HCT116 (cell line): ENCODE measurements around the gene GSAP. TPM values are rescaled to one million over a fixed set of nuclear protein-coding genes. Genes with fewer than 3 reads are reported as not detected.

Experiments
- ATAC-seq: fragments of 200-7000 bp; cut with Tn5 transposase; 2 replicates; pipeline ENCODE4 v1.9.1; 2020; ENCODE audit warnings: mild to moderate bottlenecking, moderate library complexity
- BruUV-seq: library from RNA; stranded (reverse); fragments of 400-500 nt; replicated peaks from 2 replicates; lab custom pipeline; 2021; lab: Mats Ljungman, UMichigan
- CTCF ChIA-PET: fragments of 300-600 bp; sonication (Branson Sonifier 250); formaldehyde crosslinking; loops from one replicate; lab custom pipeline; 2021; ENCODE audit warnings: antibody characterized with exemption; lab: Charles Lee
- POLR2A ChIA-PET: fragments of 300-600, 350-600 bp; sonication (Branson Sonifier 250); formaldehyde crosslinking; loops from one replicate; lab custom pipeline; 2021; ENCODE audit warnings: antibody characterized with exemption; lab: Charles Lee
- RAD21 ChIA-PET, 2 experiments: fragments of 300-600 bp; sonication (Branson Sonifier 250); formaldehyde crosslinking; loops; one replicate each; lab custom pipeline; 2023; ENCODE audit warnings: low total read pairs in 2 of 2; ENCODE audit not compliant: uncharacterized antibody in 2 of 2, unreplicated experiment in 2 of 2, low non-redundant PET in 1 of 2; lab: Charles Lee
- DNase-seq: peaks from one replicate; pipeline ENCODE4 v3.0.0-alpha.2; 2010; ENCODE audit warnings: low read depth, low spot score
- H2AFZ ChIP-seq: fragments of 200-600 bp; shearing (Covaris generic), sonication (generic); 2 replicates; pipeline ENCODE4 v1.6.1; 2017; ENCODE audit warnings: low read depth, mixed run types, mixed read lengths, antibody characterized with exemption, low read length; ENCODE audit not compliant: poor library complexity, severe bottlenecking
- H3K27ac ChIP-seq: 2 replicates; pipeline ENCODE4 v1.5.1; 2012; ENCODE audit warnings: low read depth, low read length
- H3K27me3 ChIP-seq: fragments of 200-600 bp; sonication (generic); 2 replicates; pipeline ENCODE4 v1.6.1; 2016; ENCODE audit warnings: mixed run types, low read length, mixed read lengths; ENCODE audit not compliant: insufficient read depth
- H3K36me3 ChIP-seq, 2 experiments: fragments of 200-500 bp in 1 of 2; fragments of 200-600 bp in 1 of 2; sonication (Bioruptor generic) in 1 of 2; sonication (generic) in 1 of 2; 2 replicates each; pipeline versions ENCODE4 v1.5.1 to v1.6.1; 2014 to 2016; ENCODE audit warnings: low read length in 2 of 2, inconsistent platforms in 1 of 2, mixed read lengths in 1 of 2, mixed run types in 1 of 2; ENCODE audit not compliant: insufficient read depth in 2 of 2, control insufficient read depth in 1 of 2
- H3K4me1 ChIP-seq, 2 experiments: fragments of 200-600 bp in 1 of 2; sonication (generic) in 1 of 2; 2 replicates each; pipeline versions ENCODE4 v1.5.1 to v1.6.1; 2012 to 2017; ENCODE audit warnings: low read length in 2 of 2, inconsistent platforms in 1 of 2, mild to moderate bottlenecking in 1 of 2, mixed read lengths in 1 of 2, mixed run types in 1 of 2, moderate library complexity in 1 of 2; ENCODE audit not compliant: insufficient read depth in 2 of 2, control insufficient read depth in 1 of 2
- H3K4me2 ChIP-seq: fragments of 200-600 bp; sonication (generic); 2 replicates; pipeline ENCODE4 v1.6.1; 2017; ENCODE audit warnings: mixed run types, low read length, mixed read lengths
- H3K4me3 ChIP-seq, 2 experiments: fragments of 200-600 bp in 1 of 2; sonication (generic) in 1 of 2; replicated peaks in 1 of 2; 2 replicates each; pipeline ENCODE4 v1.5.1; 2011 to 2016; ENCODE audit warnings: low read length in 2 of 2, control low read depth in 1 of 2, low read depth in 1 of 2, mild to moderate bottlenecking in 1 of 2, mixed read lengths in 1 of 2, mixed run types in 1 of 2
- H3K79me2 ChIP-seq: fragments of 200-600 bp; sonication (generic); 2 replicates; pipeline ENCODE4 v1.6.1; 2017; ENCODE audit warnings: mild to moderate bottlenecking, mixed run types, low read length, moderate library complexity, mixed read lengths; ENCODE audit not compliant: insufficient read depth
- H3K9ac ChIP-seq: fragments of 200-600 bp; sonication (generic); 2 replicates; pipeline ENCODE4 v1.6.1; 2016; ENCODE audit warnings: low read length, mixed read lengths
- H3K9me2 ChIP-seq: fragments of 200-600 bp; sonication (generic), shearing (Covaris generic); 2 replicates; pipeline ENCODE4 v1.6.1; 2017; ENCODE audit warnings: mixed run types, mild to moderate bottlenecking, moderate library complexity; ENCODE audit not compliant: insufficient read depth
- H3K9me3 ChIP-seq, 2 experiments: fragments of 200-500 bp in 1 of 2; fragments of 200-600 bp in 1 of 2; sonication (Bioruptor generic) in 1 of 2; sonication (generic) in 1 of 2; 2 replicates each; pipeline ENCODE4 v1.6.1; 2014 to 2017; ENCODE audit warnings: low read length in 2 of 2, mixed read lengths in 2 of 2, inconsistent platforms in 1 of 2, low read depth in 1 of 2, mild to moderate bottlenecking in 1 of 2, mixed run types in 1 of 2, moderate library complexity in 1 of 2; ENCODE audit not compliant: control insufficient read depth in 1 of 2, insufficient read depth in 1 of 2
- H4K20me1 ChIP-seq: fragments of 200-600 bp; sonication (generic), shearing (Covaris generic); 2 replicates; pipeline ENCODE4 v1.6.1; 2017; ENCODE audit warnings: mixed run types, mild to moderate bottlenecking, moderate library complexity; ENCODE audit not compliant: insufficient read depth
- ATF3 ChIP-seq: IDR thresholded peaks from 2 replicates; pipeline ENCODE4 v1.6.1; 2012
- CBX3 ChIP-seq: IDR thresholded peaks from 2 replicates; pipeline ENCODE4 v1.6.1; 2012; ENCODE audit warnings: low read depth
- EGR1 ChIP-seq: IDR thresholded peaks from 2 replicates; pipeline ENCODE4 v1.6.1; 2012; ENCODE audit warnings: low read depth
- ELF1 ChIP-seq: IDR thresholded peaks from 2 replicates; pipeline ENCODE4 v1.6.1; 2012; ENCODE audit warnings: low read depth, borderline replicate concordance
- EZH2 ChIP-seq: fragments of 200-600 bp; sonication (generic); IDR thresholded peaks from 2 replicates; pipeline ENCODE4 v1.6.1; 2017; ENCODE audit warnings: antibody characterized with exemption, mixed run types
- POLR2A ChIP-seq: IDR thresholded peaks from 2 replicates; pipeline ENCODE4 v1.7.0; 2011; ENCODE audit warnings: borderline replicate concordance; ENCODE audit not compliant: insufficient read depth, insufficient read length; ENCODE audit errors: extremely low read depth
- REST ChIP-seq: IDR thresholded peaks from 2 replicates; pipeline ENCODE4 v1.6.1; 2012; ENCODE audit warnings: low read depth
- SIN3A ChIP-seq: IDR thresholded peaks from 2 replicates; pipeline ENCODE4 v1.6.1; 2012; ENCODE audit warnings: low read depth
- SP1 ChIP-seq: IDR thresholded peaks from 2 replicates; pipeline ENCODE4 v1.6.1; 2012; ENCODE audit warnings: low read depth
- SRF ChIP-seq: IDR thresholded peaks from 2 replicates; pipeline ENCODE4 v1.6.1; 2012; ENCODE audit warnings: low read depth
- YY1 ChIP-seq: IDR thresholded peaks from 2 replicates; pipeline ENCODE4 v1.6.1; 2011; ENCODE audit warnings: low read length, low read depth, moderate library complexity, mild to moderate bottlenecking; ENCODE audit not compliant: insufficient replicate concordance; ENCODE audit errors: extremely low read depth
- ZBTB33 ChIP-seq: IDR thresholded peaks from 2 replicates; pipeline ENCODE4 v1.6.1; 2011; ENCODE audit warnings: mild to moderate bottlenecking, low read length, moderate library complexity; ENCODE audit not compliant: insufficient replicate concordance; ENCODE audit errors: extremely low read depth
- ZFX ChIP-seq: fragments of 450-650 bp; IDR thresholded peaks from 2 replicates; pipeline ENCODE4 v1.6.1; 2017
- ZNF274 ChIP-seq: fragments of 200-500 bp; sonication (Bioruptor generic); IDR thresholded peaks from 2 replicates; pipeline ENCODE4 v1.6.1; 2014; ENCODE audit warnings: mild to moderate bottlenecking, low read depth, low read length, inconsistent platforms
- intact Hi-C: fragments of 100-400 bp; cut with micrococcal nuclease; formaldehyde crosslinking; loops from 2 replicates; pipeline ENCODE4 v1.10.0; 2022
- total RNA-seq: library from RNA; stranded (reverse); gene quantifications from one replicate; pipeline ENCODE4 v1.2.1, GENCODE V29; 2021; ENCODE audit not compliant: unreplicated experiment

GSAP gene
- total RNA-seq, 1 experiment from 2014 or later = not detected

- TF ChIP-seq REST = no peak
- no peak for TF ChIP-seq YY1
- TF ChIP-seq SP1 = no peak
- TF ChIP-seq SIN3A = no peak
- no peak for TF ChIP-seq ELF1
- TF ChIP-seq EZH2 = no peak
These were observed 647 bp upstream of the GSAP start (continued) for GRCh38 chr7:77416621-77417371.

GRCh38 chr7:77415476-77415822, 700 bp downstream of the GSAP start:
- no peaks in the 10 kb centered on the region for H3K36me3 ChIP-seq
- no peak overlapping the region for H3K9ac ChIP-seq
- BruUV-seq = no TSS peak
- no peak overlapping the region for H3K4me2 ChIP-seq
- POLR2A ChIA-PET = no interaction called here
- no peaks in the 10 kb centered on the region for H4K20me1 ChIP-seq
- intact Hi-C loops = no loop called here
- no peak overlapping the region for H3K4me3 ChIP-seq
- H3K9me3 ChIP-seq = no peaks in the 10 kb centered on the region
- ATAC-seq = no peak
- H2AFZ ChIP-seq = no peak overlapping the region
- H3K27ac ChIP-seq = no peak overlapping the region
- no peaks in the 10 kb centered on the region for H3K9me2 ChIP-seq
- TF ChIP-seq SRF (no peak), CBX3 (no peak), ZFX (no peak), ZBTB33 (no peak), ELF1 (no peak), ATF3 (no peak), POLR2A (no peak), EGR1 (no peak), ZNF274 (no peak)
- TF ChIP-seq, all 23 proteins: peak for 0
- CTCF ChIA-PET = no interaction called here
- no peaks in the 10 kb centered on the region for H3K4me1 ChIP-seq
- RAD21 ChIA-PET = no interaction called here
- no peak for DNase-seq
- no peaks in the 10 kb centered on the region for H3K79me2 ChIP-seq
- no peaks in the 10 kb centered on the region for H3K27me3 ChIP-seq
